Measurements from ENCODE around the gene SPEF1.

- TF ChIP-seq CTCF (IDR thresholded peaks at IDR 0.05) (no peak), POLR2A (IDR thresholded peaks at IDR 0.05) (no peak)
Observed at GRCh38 chr20:3745686-3746173, 35.5 kb downstream of the SPEF1 start.

All from body of pancreas (tissue), 4 donors.